GM21528 (cell line): ENCODE results near the gene KRTAP6-1.

ENCODE experiments used
- ATAC-seq: cut with Tn5 transposase; IDR thresholded peaks from one replicate; pipeline ENCODE4 v1.9.1; 2021; ENCODE audit warnings: mild to moderate bottlenecking, moderate library complexity; ENCODE audit not compliant: unreplicated experiment, low FRiP score

KRTAP6-1 gene

GRCh38 chr21:30580132-30580531, 33.6 kb downstream of the KRTAP6-1 start:
- no peak for ATAC-seq

- ATAC-seq, result no peak
Measured at GRCh38 chr21:30579346-30579745, 34.4 kb downstream of the KRTAP6-1 start.

- ATAC-seq, result no peak
Measured at GRCh38 chr21:30577766-30578165, 36.0 kb downstream of the KRTAP6-1 start.

GRCh38 chr21:30567617-30568016, 46.1 kb downstream of the KRTAP6-1 start:
- ATAC-seq, result no peak

- no peak for ATAC-seq
Measured at GRCh38 chr21:30563630-30564029, 50.1 kb downstream of the KRTAP6-1 start.
